Myocyte (in vitro differentiated cells): ENCODE results near the gene MAEA. TPM values are rescaled to one million over a fixed set of nuclear protein-coding genes. Genes with fewer than 3 reads are reported as not detected.
"Not testable (repeated sequence)": the region's sequence is repeated elsewhere in the genome, so short reads cannot be mapped to it uniquely, and the experiment has no call there.

Source experiments
- DNase-seq: peaks from one replicate; pipeline ENCODE4 v3.0.0-alpha.2; 2012; ENCODE audit warnings: low read depth
- total RNA-seq: library from RNA; depleted of rRNA; stranded (reverse); fragments of >200 nt; gene quantifications from 2 replicates; pipeline ENCODE4 v1.2.3, GENCODE V29; 2014

Gene MAEA
- total RNA-seq, 1 donor from 2014 or later = 47.8 TPM

GRCh38 chr4:1277667-1278665 is 11.7 kb upstream of the MAEA start:
- DNase-seq = no peak

DNA sequence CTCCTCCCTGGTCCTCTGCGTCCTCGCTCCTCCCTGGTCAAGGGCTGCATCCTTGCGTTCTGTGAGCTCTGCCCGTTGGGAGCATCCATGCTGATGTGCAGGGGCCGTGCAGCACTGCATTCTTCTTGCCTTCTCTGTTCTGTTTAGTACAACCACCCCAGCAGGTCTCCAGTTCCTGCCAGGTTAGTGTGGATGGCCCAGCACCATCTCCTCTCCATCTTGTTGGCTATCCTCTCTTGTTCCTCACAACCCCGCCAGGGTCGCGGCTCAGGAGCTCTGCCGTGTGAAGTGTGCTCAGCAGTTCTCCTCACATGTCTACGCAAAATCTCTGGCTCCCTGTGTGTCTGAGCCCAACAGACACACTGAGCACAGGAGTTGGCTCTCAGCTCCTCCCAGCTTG is 10.4 kb upstream of the MAEA start:
- DNase-seq = no peak

GRCh38 chr4:1283711-1284110 is 6.0 kb upstream of the MAEA start:
- DNase-seq = no peak

DNA sequence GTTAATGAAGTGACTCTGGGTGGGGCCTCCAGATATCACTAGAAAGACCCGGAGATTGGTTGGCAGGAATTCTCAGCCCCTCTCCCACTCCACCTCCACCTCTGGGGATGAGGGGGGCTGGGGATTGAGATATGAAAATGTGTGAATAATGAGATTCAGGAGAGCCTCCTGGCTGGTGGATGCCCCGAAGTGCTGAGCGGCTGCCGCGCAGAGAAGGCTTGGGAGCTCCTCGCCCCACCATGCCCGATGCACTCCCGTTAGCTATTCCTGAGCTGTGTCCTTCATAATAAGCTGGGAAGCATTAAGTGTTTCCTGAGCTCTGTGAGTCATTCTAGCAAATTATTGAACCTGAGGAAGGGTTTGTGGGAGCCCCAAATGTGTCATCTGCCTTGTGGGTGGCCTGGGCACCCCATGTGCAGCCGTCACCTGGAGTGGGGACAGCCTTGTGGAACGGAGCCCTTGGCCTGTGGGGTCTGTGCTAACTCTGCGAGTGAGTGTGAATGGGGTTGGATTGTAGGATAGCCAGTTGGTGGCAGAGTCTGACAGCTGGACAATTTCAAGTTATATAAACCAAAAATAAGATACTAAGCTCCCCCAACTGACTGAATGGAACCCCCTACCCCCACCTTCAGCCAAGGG is 4.4 kb upstream of the MAEA start:
- DNase-seq = no peak

DNA sequence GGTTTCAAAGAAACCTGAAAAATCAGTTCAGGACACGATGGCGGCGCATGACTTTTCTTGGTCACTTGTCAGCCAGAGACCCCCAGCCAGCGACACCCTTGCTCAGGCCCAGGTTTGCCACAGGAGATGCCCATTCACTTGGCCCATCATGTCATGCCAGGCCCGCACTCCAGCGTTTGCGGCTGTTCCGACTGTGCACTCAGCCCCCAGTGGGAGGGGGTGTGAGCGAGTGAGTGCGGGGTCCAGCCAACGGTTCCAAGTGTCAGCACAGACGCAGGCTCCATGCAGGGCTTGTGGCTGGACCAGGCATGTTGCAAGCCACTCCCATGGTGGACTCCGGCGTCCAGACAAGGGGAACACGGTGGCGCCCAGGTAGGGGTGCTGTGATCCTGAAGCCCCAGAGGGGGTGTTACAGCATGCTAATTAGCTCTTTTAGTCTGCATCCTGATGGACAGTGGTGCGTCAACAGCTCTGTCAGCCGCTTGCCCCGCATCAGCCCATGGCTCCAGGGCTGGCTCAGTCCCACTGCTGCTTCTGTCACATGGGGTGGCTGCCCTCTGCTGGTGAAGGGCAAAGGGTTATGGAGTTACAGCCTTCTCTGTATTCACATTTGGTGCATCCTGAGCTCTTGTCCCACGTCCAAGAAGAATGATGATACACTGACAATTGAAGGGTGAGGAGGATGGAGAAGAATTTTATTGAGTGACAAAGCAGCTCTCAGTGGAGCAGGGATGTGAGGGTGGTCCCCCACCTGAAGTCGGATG is 3.7 kb upstream of the MAEA start:
- no peak for DNase-seq

- no peak for DNase-seq
Measured at GRCh38 chr4:1288786-1289185, 905 bp upstream of the MAEA start.

DNA sequence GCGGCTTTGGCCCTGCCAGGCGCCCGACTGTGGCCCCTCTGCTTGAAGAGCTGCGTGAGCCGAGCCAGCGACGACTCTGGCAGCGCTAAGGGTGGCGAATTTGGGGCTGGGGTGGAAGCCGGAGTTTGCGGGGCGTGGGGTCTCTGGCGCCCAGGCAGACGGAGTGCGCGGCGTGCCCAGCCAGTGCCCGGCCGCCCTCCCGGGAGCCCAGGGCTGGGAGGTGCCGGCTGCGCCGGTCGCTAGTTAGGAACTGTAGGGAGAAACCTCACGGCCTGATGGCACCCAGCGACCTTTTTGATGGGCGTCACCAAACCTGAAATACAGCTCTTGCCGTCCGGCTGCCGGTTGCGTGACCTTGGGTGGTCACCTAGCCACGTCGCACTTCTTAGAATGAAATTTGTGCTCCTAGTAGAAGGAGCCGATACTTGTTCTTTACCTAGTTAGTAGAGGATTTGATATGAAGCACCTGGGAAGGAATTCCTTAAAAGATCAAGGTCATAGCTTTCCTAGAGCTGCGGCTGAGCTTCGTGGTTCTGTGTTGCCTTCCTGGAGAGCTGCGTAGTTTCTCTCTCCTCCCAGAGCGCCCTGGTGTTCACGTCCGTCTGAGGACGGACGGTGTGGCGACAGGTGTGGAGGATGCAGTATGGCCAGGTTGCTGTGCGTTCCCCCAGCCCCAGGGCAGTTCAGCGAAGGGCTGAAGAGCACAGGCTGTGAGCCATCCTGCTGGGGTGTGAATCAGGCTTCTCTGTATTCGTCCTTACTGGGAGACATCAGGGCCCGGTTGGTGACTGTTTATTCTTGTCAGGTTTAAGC is 680 bp downstream of the MAEA start:
- no peak for DNase-seq

DNA sequence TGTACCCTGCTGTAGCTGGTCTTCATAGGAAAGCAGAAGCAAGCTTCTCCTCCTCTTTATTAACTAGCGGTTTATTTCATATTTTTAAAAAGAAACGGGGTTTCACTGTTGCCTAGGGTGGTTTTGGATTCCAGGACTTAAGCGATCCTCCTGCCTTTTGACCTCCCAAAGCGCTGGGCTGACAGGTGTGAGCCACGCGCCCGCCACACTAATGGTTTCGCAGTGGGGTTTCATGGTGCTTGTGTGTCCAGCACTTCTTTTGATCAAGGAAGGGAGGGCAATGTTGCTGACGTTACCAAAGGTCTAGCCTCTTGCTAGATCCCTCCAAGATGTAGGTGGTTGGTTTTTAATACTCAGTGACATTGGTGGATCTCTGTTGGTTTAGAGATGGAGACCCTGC is 1.4 kb downstream of the MAEA start:
- DNase-seq = no peak

DNA sequence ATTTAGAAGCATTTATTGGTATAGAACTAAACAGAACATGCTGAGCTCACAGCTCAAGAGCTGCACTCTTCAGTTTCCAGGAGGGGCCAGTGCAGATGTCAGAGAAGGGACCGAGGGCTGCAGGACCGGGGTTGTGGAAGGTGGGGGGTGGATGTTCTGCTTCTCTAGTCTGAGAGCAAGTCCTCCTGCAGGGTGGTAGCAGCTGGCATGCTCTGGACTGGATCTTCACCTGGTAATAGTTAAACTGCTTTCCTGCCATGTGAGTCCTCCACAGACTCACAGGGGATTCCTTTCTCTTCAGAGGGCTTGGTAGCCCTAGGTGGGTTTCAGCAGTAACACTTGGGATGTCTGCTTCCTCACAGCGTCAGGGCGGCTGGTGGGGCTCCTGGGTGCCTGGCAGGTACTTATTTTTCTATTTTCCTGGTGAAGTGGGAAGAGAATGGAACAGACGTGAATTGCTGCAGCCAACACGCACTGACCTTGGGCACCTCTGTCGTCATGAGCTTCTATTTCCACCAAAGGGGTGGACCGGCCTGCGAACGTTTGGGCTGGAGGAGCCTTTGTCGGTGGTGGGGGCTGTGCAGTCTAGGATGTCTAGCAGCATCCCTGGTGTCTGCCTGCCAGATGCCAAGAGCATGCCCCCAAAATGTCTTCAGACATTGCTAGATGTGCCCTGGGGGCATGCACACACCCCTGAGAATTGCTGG is 2.5 kb downstream of the MAEA start:
- no peak for DNase-seq

DNA sequence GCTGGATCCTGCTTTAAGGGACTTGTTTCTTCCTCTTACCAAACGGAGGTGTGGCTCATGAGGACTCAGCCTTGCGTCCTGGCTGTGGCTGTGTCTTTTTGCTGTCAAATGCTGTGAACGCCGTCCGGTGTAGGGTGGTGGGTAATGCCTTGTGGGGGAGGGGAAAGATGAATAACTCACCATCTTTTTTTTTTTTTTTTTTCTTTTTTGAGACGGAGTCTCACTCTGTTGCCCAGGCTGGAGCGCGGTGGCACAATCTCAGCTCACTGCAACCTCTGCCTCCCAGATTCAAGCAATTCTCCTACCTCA is 3.0 kb downstream of the MAEA start:
- not testable (repeated sequence) for DNase-seq

DNA sequence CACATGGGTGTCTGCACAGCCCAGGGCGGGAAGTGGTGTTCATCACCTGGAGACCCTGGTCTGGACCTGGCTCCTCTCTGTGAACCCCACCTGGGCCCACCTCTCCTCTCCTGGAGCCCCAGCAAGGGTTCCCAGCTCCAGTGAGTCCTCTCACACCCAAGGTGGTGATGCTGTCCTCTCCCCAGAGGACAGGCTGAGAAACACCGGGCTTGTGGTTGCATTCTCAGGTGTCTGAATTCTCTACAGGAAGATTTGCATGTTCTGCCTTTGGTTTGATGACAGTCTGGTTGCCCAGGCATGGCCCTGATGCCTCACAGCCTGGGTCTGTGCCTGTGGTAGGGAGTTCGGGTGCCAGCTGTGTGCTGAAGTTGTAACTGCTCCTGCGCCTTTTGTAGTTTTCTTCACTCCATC is 3.8 kb downstream of the MAEA start:
- peak; percentile 19 for DNase-seq

GRCh38 chr4:1293991-1294390 is 4.3 kb downstream of the MAEA start:
- DNase-seq = peak; percentile 32

DNA sequence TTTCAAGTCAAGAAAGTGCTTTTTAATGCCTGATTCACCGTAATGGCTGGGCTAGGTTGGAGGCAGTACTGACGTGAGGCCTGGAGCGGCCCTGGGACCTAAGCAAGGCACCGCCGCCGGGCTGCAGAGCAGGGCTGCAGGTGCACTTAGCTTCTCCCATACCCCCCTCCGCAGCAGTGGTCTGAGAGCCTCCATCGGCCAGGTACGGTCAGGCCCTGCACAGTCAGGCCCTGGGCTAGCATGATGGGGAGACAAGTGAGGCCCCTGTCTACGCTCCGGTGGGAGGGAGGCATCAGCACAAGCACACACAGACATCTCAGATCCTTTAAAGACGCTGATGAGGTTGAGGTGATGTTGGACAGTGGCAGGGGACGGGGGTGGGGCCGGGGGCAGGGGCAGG is 4.7 kb downstream of the MAEA start:
- DNase-seq = no peak

DNA sequence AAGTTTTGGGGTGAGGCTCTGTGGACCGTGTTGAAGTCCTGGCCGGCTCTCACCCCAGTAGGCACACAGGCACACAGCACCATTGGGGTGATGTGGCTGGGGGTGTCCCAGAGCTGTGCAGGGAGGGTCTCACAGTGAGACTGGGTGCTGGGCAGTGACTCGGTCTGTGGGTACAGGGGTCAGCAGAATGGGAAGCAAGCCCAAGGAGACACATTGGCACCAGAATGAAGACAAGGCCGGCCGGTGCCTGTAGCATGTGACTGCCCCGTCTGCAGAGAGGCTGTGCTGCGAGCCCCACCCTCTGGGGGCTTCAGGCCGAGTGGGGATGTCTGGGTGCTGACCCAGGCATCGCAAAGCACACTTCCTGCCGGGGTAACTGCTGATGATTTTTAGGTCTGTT is 5.2 kb downstream of the MAEA start:
- no peak for DNase-seq

DNA sequence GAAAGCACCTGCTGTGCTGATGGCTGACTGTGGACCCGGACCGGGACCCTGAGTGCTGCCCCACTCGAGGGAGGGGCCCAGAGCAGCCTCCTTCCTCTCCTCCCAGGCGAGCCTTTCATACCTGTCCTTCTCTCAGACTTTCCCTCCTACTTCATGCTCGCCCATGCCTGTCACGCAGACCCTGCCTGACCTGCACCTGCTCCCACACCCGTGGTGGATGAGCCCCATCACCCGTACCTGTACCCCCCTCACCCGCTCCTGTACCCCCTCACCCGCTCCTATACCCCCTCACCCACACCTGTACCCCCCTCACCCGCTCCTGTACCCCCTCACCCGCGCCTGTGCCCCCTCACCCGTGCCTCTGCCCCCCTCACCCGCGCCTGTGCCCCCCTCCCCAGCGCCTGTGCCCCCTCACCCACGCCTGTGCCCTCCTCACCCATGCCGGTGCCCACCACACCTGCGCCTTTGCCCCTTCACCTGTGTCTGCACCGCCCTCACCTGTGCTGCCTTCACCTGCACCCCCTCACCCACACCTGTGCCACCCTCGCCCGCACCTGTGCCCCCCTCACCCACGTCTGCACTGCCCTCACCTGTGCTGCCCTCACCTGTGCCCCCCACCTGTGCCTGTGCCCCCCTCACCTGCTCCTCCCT is 5.8 kb downstream of the MAEA start:
- DNase-seq = no peak

GRCh38 chr4:1296324-1297022 is 6.8 kb downstream of the MAEA start:
- no peak for DNase-seq

DNA sequence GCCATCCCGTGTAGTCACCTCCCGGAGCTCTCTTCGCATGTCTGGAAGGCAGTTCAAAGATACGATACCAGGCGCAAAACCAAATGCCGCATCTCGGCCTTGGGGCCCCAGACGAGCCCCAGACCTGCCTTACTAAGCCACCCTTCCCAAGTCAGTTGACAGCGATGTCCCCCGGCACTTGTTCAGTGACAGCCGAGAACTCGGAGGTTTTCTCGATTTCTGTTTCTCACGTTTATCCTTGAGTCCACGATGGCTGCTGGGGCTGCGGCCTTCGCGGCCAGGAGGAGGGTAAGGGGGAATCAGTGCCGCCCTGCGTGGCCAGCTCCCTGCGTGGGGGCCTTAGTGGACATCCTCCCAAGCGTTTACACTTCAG is 7.3 kb downstream of the MAEA start:
- DNase-seq = no peak

DNA sequence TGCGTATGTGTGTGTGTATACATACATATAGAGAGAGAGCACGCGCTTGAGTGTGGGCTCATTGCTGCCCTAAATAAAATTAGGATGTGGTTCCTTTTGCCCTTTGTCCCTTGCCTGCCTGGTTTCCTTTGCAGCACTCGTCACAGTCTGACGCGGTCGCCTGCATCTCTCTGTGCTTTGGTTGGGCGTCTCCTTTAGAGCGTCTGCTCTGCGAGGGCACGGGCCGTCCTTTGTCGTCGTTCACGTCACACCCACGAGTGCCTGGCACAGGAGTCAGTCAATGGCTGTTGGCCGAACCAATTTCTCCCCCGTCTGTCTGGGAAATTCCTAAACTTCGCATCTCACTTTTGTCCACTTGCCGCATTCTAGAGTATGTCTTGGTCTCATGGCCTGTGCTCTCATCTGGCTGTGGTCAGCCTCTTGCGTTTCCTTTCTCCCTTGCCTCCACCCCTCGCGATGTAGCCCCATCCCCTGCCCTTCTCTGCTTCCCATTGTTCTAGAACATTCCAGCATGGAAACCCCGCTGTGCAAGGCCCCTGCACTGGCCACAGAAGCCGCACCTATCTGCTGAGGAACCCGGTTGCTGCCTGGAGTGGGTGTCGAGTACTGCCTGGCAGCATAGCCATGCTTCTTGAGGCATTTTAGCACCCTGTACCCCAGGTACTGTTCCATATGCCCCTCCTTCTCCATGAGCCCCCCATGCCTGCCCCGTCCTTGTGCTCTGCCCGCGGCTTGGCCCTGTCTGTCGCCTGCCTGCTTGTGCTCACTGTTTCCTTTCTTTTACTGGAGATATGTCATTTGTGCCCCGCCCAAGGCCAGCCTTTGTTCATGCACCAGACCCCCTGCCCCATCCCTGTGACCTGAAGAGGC is 8.0 kb downstream of the MAEA start:
- no peak for DNase-seq
